Measurements from ENCODE around the gene LMBR1L.

DNA sequence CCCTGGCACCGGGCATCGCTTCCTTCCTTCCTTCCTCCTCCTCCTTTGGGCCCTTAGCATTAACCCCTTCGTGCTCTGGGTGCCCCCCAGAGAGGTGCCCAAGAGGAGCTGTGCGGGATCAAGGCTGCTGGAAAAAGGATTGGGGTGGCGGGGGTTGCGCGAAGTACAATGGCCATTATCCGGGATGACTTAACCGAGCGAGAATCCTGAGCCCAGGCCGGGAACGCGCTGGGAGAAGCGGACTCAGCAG lies 18.9 kb downstream of the LMBR1L start:
- TF ChIP-seq ZNF512 (CRISPR knock-in tag; IDR thresholded peaks at IDR 0.05; ENCODE audit: borderline replicate concordance) = no peak
- TF ChIP-seq, protein P1, sequence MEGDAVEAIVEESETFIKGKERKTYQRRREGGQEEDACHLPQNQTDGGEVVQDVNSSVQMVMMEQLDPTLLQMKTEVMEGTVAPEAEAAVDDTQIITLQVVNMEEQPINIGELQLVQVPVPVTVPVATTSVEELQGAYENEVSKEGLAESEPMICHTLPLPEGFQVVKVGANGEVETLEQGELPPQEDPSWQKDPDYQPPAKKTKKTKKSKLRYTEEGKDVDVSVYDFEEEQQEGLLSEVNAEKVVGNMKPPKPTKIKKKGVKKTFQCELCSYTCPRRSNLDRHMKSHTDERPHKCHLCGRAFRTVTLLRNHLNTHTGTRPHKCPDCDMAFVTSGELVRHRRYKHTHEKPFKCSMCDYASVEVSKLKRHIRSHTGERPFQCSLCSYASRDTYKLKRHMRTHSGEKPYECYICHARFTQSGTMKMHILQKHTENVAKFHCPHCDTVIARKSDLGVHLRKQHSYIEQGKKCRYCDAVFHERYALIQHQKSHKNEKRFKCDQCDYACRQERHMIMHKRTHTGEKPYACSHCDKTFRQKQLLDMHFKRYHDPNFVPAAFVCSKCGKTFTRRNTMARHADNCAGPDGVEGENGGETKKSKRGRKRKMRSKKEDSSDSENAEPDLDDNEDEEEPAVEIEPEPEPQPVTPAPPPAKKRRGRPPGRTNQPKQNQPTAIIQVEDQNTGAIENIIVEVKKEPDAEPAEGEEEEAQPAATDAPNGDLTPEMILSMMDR (IDR thresholded peaks at IDR 0.05) = no peak
- TF ChIP-seq USF1 (CRISPR knock-in tag; IDR thresholded peaks at IDR 0.05) = no peak
